Measurements from ENCODE around the gene KLHL6. TPM values are rescaled to one million over a fixed set of nuclear protein-coding genes. Genes with fewer than 3 reads are reported as not detected.

Gene KLHL6
- total and polyA plus RNA-seq, 2 of the 13 experiments (the other 11 are each of a cell fraction or from before 2014, with no cell fraction given): not detected

- ChIA-PET CTCF (ENCODE audit: low intra/inter-chr PET ratio, low total read pairs) (no interaction called here), POLR2A (no interaction called here)
- Histone ChIP-seq H3K9me3 (ENCODE audit: low read length) (no peaks in the 10 kb centered on the region), H3K79me2 (ENCODE audit: insufficient read depth, low read length) (no peaks in the 10 kb centered on the region), H3K27me3 (ENCODE audit: control insufficient read depth in 1 of 2, insufficient read depth in 2 of 2, low read length in 2 of 2) (no peaks in the 10 kb centered on the region; a peak in 1 of 5 replicates), H3K9ac (ENCODE audit: insufficient read depth, low read depth, low read length) (no peak overlapping the region), H3K27ac (ENCODE audit: extremely low read length, insufficient read depth, low read length) (no peak overlapping the region), H2AFZ (ENCODE audit: low read length) (no peak overlapping the region), H3K36me3 (replicated peaks in 1 of 2; ENCODE audit: control insufficient read depth in 1 of 2, insufficient read depth in 2 of 2, low read length in 2 of 2) (no peaks in the 10 kb centered on the region), H3K4me2 (ENCODE audit: low read depth, low read length) (no peak overlapping the region), H4K20me1 (ENCODE audit: insufficient read depth, low read length) (no peaks in the 10 kb centered on the region), H3K4me3 (replicated peaks in 1 of 3; ENCODE audit: insufficient read depth in 1 of 3, low read depth in 2 of 3, low read length in 3 of 3) (no peak overlapping the region), H3K4me1 (ENCODE audit: insufficient read depth, low read length) (no peaks in the 10 kb centered on the region)
- ATAC-seq (no peak), FAIRE-seq (no peak), DNase-seq (ENCODE audit: low spot score) (no peak)
- intact Hi-C loops (cut with micrococcal nuclease; ENCODE audit: unreplicated experiment): no loop called here
- WGBS (ENCODE audit: low lambda C conversion rate): 55% methylated on average over 10 of the region's 12 CpGs
- BruUV-seq (replicated peaks): no TSS peak
- in situ Hi-C loops (cut with HindIII; ENCODE audit: extremely low pct_ligation_motif_present, low pct_unique_long_range_greater_than_20kb): no loop called here
- TF ChIP-seq ZNF747 (CRISPR knock-in tag; IDR thresholded peaks at IDR 0.05; ENCODE audit: borderline replicate concordance) (no peak), ZBTB42 (CRISPR knock-in tag; IDR thresholded peaks at IDR 0.05) (no peak), ZNF616 (CRISPR knock-in tag; IDR thresholded peaks at IDR 0.05; ENCODE audit: low read depth) (no peak), MXD3 (CRISPR knock-in tag; IDR thresholded peaks at IDR 0.05) (no peak), SNAI1 (CRISPR knock-in tag; IDR thresholded peaks at IDR 0.05; ENCODE audit: borderline replicate concordance) (no peak), PBX3 (CRISPR knock-in tag; IDR thresholded peaks at IDR 0.05; ENCODE audit: borderline replicate concordance) (no peak), SOX6 (IDR thresholded peaks at IDR 0.05) (no peak), SOX6 (CRISPR knock-in tag; IDR thresholded peaks at IDR 0.05) (no peak), ZNF383 (CRISPR knock-in tag; IDR thresholded peaks at IDR 0.05; ENCODE audit: borderline replicate concordance) (no peak), MYNN (CRISPR knock-in tag; IDR thresholded peaks at IDR 0.05; ENCODE audit: low read depth) (no peak), ZNF792 (CRISPR knock-in tag; IDR thresholded peaks at IDR 0.05) (no peak), EEA1 (CRISPR knock-in tag; IDR thresholded peaks at IDR 0.05; ENCODE audit: borderline replicate concordance) (no peak), RAD51 (IDR thresholded peaks at IDR 0.05; ENCODE audit: borderline replicate concordance) (no peak), ZNF292 (CRISPR knock-in tag; IDR thresholded peaks at IDR 0.05; ENCODE audit: borderline replicate concordance, low read depth) (no peak), MNT (IDR thresholded peaks at IDR 0.05) (no peak), ZFP90 (CRISPR knock-in tag; IDR thresholded peaks at IDR 0.05; ENCODE audit: borderline replicate concordance) (no peak), ZNF253 (CRISPR knock-in tag; IDR thresholded peaks at IDR 0.05; ENCODE audit: borderline replicate concordance) (no peak), ZFP82 (CRISPR knock-in tag; IDR thresholded peaks at IDR 0.05; ENCODE audit: borderline replicate concordance) (no peak)
These were observed 27.8 kb downstream of the KLHL6 start for GRCh38 chr3:183527428-183528379.

Data from HepG2 (cell line).